Measurements from ENCODE around the gene OR10D3. TPM values are rescaled to one million over a fixed set of nuclear protein-coding genes. Genes with fewer than 3 reads are reported as not detected.

The OR10D3 gene
- total and polyA plus RNA-seq, 9 donors = under 0.01 to 0.05 TPM; not detected in 7

DNA sequence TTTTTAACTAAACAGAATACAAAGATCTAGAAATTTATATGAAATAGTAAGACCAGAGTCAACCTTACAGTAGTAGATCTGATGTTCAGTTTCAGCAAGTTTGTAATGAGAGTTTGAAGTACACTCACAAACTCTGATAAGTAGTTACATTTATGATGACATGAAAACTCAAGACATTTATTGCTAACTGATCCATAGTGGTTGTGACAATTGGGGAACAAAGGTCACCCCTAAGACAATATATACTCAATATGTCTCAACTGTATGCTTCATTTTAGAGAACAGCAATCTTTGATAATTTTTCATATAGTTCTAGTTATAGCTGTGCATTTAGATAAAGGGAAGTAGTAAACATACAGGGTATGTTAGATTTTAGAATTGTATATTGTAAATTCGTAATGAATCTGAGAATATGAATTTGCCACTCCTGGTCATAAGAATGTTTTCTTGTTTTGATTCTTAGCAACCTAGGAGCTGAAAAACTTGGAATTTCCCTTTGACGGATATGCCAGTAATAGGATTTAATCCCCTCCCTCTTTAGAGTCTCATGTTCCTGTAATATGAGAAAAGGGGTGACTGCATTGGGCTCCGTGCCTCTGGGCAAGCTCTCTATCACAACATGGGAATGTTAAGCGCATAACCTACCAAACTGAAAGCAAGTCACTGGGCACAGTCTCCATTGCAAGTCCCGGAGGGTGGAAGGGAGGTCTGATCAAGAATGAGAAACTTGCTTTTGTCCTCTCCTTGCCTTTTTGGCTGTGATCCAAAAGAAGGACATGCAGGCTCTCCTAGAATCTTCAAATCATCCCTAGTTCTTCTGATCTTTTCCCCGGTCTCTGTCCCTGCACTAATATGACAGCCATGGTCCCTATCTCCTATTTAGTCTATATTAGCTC is 11.4 kb downstream of the OR10D3 start:
- Histone ChIP-seq H3K4me1 (ENCODE audit: control insufficient read depth, insufficient read depth, low read length) (peaks cover 12% of the 10 kb centered on the region), H3K36me3 (ENCODE audit: control insufficient read depth, insufficient read depth, low read length) (no peaks in the 10 kb centered on the region), H3K9me3 (replicated peaks; ENCODE audit: control insufficient read depth, low read depth, low read length) (peaks cover 2% of the 10 kb centered on the region), H3K27ac (ENCODE audit: low read length) (peak overlapping the region; percentile 91), H3K4me3 (ENCODE audit: low read length) (peak overlapping the region; percentile 22), H3K27me3 (ENCODE audit: control insufficient read depth, insufficient read depth, low read length) (no peaks in the 10 kb centered on the region)
- WGBS (ENCODE audit: insufficient coverage) = no CpG with 5 or more reads among the region's 6 CpGs
- DNase-seq = peak; percentile 78

DNA sequence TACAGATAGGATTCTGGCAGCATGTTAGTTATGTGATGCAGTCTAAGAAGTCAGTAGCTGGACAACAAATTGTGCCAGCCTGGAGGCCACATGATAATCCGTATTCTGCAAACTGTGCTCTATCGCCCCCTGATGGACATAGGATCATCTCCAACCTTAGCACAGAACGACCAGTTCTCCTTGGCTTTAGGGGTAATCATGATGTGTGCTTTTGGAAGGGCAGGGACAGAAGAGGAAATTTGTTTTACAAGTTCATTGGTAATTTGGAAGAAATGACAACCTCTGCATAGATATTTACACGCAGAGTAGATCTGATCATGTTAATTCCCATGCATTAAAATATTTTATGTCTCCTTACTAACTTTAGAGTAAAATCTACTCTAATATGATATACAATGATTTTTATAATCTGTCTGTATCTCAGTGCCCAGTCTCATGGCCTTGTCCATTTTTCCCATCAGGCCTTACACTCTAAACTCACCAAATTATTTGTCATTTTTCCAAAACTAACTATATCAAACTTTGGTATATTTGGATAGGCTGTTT is 12.1 kb downstream of the OR10D3 start:
- Histone ChIP-seq H3K9me3 (replicated peaks; ENCODE audit: control insufficient read depth, low read depth, low read length) (peaks cover 2% of the 10 kb centered on the region), H3K27ac (ENCODE audit: low read length) (peak overlapping the region; percentile 91), H3K4me1 (ENCODE audit: control insufficient read depth, insufficient read depth, low read length) (peaks cover 12% of the 10 kb centered on the region), H3K27me3 (ENCODE audit: control insufficient read depth, insufficient read depth, low read length) (no peaks in the 10 kb centered on the region), H3K4me3 (ENCODE audit: low read length) (peak overlapping the region; percentile 22), H3K36me3 (ENCODE audit: control insufficient read depth, insufficient read depth, low read length) (no peaks in the 10 kb centered on the region)
- no CpG with 5 or more reads among the region's 4 CpGs for WGBS (ENCODE audit: insufficient coverage)
- DNase-seq = peak; percentile 72

DNA sequence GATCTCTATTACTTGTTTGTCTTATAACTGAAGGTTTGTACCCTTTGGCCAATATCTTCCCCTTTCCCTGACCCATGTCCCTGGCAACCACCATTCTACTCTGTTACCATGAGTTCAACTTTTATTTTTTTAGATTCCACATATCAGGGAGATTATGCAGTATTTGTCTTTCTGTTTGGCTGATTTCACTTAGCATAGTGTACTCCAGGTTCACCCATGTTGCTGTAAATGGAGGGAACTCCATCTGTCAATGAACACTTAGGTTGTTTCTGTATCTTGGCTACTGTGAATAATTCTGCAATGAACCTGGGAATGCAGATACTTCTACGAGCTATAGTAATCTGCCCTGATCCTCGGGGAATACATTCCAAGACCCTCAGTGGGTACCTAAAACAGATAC is 14.9 kb downstream of the OR10D3 start:
- Histone ChIP-seq H3K4me1 (ENCODE audit: control insufficient read depth, insufficient read depth, low read length) (peaks cover 6% of the 10 kb centered on the region), H3K36me3 (ENCODE audit: control insufficient read depth, insufficient read depth, low read length) (no peaks in the 10 kb centered on the region), H3K9me3 (replicated peaks; ENCODE audit: control insufficient read depth, low read depth, low read length) (peaks cover 2% of the 10 kb centered on the region), H3K27me3 (ENCODE audit: control insufficient read depth, insufficient read depth, low read length) (no peaks in the 10 kb centered on the region), H3K4me3 (ENCODE audit: low read length) (no peak overlapping the region), H3K27ac (ENCODE audit: low read length) (no peak overlapping the region)
- 92% methylated on average over 2 of the region's 2 CpGs for WGBS (ENCODE audit: insufficient coverage)
- no peak for DNase-seq

DNA sequence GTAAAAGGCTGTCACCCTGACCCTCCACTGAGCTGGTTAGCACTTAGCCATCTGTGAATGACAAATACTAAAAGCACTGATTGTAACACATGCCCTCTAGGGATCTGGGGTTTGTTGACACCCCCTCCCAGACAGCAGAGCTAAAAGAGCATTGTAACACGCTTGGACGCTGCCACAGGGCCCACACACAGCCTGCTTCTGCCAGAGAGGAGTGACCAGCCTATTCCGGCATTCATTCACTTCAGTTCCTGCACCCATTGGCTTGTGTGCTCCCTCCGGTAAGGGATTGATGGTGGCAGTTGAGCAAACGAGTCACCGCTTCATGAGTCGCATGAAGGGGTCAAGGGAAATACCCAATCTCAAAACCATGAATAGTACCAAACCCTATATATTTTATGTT is 15.8 kb downstream of the OR10D3 start:
- no peaks in the 10 kb centered on the region for H3K36me3 ChIP-seq (ENCODE audit: control insufficient read depth, insufficient read depth, low read length)
- peaks cover 4% of the 10 kb centered on the region for H3K4me1 ChIP-seq (ENCODE audit: control insufficient read depth, insufficient read depth, low read length)
- H3K4me3 ChIP-seq (ENCODE audit: low read length) = no peak overlapping the region
- H3K9me3 ChIP-seq (replicated peaks; ENCODE audit: control insufficient read depth, low read depth, low read length) = peaks cover 2% of the 10 kb centered on the region
- no peaks in the 10 kb centered on the region for H3K27me3 ChIP-seq (ENCODE audit: control insufficient read depth, insufficient read depth, low read length)
- 100% methylated on average over 1 of the region's 7 CpGs for WGBS (ENCODE audit: insufficient coverage)
- no peak for DNase-seq
- no peak overlapping the region for H3K27ac ChIP-seq (ENCODE audit: low read length)

DNA sequence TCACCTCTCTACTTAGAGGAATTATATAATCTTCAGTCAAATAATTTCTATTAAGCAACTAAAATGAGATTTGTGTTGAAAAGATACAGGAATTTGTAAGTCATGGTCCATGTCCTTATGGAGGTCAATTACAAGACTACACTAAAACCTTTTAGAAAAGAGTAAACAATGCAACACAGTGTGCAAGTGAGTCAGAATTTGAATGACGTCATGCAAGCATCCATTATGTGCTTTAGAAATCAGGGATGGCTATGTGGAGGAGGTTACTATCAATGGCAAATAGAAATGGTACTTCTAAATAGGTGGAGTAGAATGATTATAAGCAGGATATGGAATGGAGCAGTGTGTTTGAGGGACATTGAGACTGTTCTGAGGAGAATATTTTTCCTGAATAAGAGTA is 16.6 kb downstream of the OR10D3 start:
- H3K27ac ChIP-seq (ENCODE audit: low read length) = no peak overlapping the region
- 22% methylated on average over 1 of the region's 1 CpG for WGBS (ENCODE audit: insufficient coverage)

DNA sequence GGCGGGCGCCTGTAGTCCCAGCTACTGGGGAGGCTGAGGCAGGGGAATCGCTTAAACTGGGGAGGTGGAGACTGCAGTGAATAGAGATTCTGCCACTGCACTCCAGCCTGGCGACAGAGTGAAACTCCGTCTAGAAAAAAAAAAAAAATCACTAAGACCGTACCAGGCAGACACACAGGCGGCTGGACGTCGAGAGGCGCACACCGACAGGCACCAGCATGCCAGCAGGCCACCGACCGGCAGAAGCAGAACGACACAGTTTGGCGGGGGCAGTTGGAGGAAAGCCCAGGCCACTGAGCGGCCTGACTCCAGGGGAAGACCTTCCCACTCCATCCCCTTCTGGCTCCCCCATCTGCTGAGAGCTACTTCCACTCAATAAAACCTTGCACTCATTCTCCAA is 17.5 kb downstream of the OR10D3 start:
- Histone ChIP-seq H3K27ac (ENCODE audit: low read length) (no peak overlapping the region), H3K36me3 (ENCODE audit: control insufficient read depth, insufficient read depth, low read length) (no peaks in the 10 kb centered on the region), H3K4me3 (ENCODE audit: low read length) (no peak overlapping the region), H3K9me3 (replicated peaks; ENCODE audit: control insufficient read depth, low read depth, low read length) (peaks cover 2% of the 10 kb centered on the region), H3K27me3 (ENCODE audit: control insufficient read depth, insufficient read depth, low read length) (no peaks in the 10 kb centered on the region), H3K4me1 (ENCODE audit: control insufficient read depth, insufficient read depth, low read length) (no peaks in the 10 kb centered on the region)
- WGBS (ENCODE audit: insufficient coverage) = 96% methylated on average over 12 of the region's 16 CpGs
- no peak for DNase-seq

More for the DNA sequence above, 16.6 kb downstream of the OR10D3 start:
- Histone ChIP-seq H3K4me1 (ENCODE audit: control insufficient read depth, insufficient read depth, low read length) (peaks cover 2% of the 10 kb centered on the region), H3K4me3 (ENCODE audit: low read length) (no peak overlapping the region), H3K36me3 (ENCODE audit: control insufficient read depth, insufficient read depth, low read length) (no peaks in the 10 kb centered on the region), H3K27me3 (ENCODE audit: control insufficient read depth, insufficient read depth, low read length) (no peaks in the 10 kb centered on the region), H3K9me3 (replicated peaks; ENCODE audit: control insufficient read depth, low read depth, low read length) (peaks cover 2% of the 10 kb centered on the region)
- DNase-seq = no peak

DNA sequence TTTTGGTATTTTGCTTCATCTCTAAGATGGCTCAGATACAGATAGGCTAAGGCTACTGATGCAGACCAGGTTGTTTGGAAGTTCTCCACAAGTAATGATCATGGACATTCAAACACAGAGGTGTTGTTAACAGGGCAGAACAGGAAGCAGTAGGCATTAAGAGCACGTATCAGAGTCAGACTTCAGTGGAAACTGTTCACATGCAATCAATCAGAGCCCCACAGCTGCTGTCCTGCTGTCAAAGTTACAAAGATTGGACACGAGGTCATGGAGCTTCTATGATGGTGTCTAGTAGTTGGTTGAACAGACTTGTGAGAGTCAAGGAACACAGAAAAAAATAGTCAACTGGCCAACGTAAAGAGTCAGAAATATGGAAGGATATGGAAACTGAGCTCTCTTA is 19.8 kb downstream of the OR10D3 start:
- H3K4me3 ChIP-seq (ENCODE audit: low read length) = no peak overlapping the region
- H3K27me3 ChIP-seq (ENCODE audit: control insufficient read depth, insufficient read depth, low read length) = no peaks in the 10 kb centered on the region
- H3K9me3 ChIP-seq (replicated peaks; ENCODE audit: control insufficient read depth, low read depth, low read length) = peaks cover 2% of the 10 kb centered on the region
- WGBS (ENCODE audit: insufficient coverage) = 18% methylated on average over 1 of the region's 3 CpGs
- no peaks in the 10 kb centered on the region for H3K4me1 ChIP-seq (ENCODE audit: control insufficient read depth, insufficient read depth, low read length)
- DNase-seq = peak; percentile 25
- no peaks in the 10 kb centered on the region for H3K36me3 ChIP-seq (ENCODE audit: control insufficient read depth, insufficient read depth, low read length)
- H3K27ac ChIP-seq (ENCODE audit: low read length) = no peak overlapping the region

DNA sequence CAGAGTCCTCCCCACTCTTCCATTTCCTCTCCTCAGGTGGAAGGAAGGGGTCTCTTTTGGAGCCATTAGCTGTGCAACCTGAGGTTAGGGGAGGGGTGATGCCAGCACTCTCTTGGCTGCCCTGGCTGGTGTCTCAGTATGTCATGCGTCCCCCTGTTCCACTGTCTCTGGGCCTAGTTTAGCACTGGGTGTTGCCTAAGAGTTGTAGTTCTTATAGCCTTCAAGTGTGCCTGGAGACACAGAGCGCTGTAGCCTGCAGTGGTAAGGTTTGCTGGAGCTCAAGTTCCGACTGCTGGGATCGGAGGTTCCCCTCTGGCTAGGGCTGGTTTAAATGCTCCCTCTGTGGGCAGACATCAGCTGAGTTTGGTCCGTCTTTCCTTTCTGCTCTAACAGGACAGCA is 20.9 kb downstream of the OR10D3 start:
- Histone ChIP-seq H3K36me3 (ENCODE audit: control insufficient read depth, insufficient read depth, low read length) (no peaks in the 10 kb centered on the region), H3K27me3 (ENCODE audit: control insufficient read depth, insufficient read depth, low read length) (no peaks in the 10 kb centered on the region), H3K4me3 (ENCODE audit: low read length) (no peak overlapping the region), H3K4me1 (ENCODE audit: control insufficient read depth, insufficient read depth, low read length) (no peaks in the 10 kb centered on the region), H3K9me3 (replicated peaks; ENCODE audit: control insufficient read depth, low read depth, low read length) (no peaks in the 10 kb centered on the region), H3K27ac (ENCODE audit: low read length) (no peak overlapping the region)
- WGBS (ENCODE audit: insufficient coverage) = 82% methylated on average over 4 of the region's 5 CpGs
- DNase-seq = no peak

DNA sequence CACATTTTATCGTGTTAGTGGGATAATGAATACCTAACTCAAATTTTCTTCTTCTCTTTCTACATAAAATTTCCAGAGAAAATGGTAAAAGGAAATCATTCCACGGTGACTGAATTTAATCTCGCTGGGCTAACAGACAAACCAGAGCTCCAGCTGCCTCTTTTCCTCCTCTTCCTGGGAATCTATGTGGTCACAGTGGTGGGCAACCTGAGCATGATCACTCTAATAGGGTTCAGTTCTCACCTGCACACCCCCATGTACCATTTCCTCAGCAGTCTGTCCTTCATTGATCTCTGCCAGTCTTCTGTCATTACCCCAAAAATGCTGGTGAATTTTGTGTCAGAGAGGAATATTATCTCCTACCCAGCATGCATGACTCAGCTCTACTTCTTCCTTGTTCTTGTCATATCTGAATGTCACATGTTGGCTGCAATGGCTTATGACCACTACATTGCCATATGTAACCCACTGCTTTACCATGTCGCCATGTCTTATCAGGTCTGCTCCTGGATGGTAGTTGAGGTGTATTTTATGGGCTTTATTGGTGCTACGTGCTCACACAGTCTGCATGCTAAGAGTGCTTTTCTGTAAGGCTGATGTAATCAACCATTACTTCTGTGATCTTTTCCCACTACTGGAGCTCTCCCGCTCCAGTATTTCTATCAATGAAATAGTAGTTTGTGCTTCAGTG is 24.1 kb downstream of the OR10D3 start:
- 88% methylated on average over 2 of the region's 6 CpGs for WGBS (ENCODE audit: insufficient coverage)
- H3K36me3 ChIP-seq (ENCODE audit: control insufficient read depth, insufficient read depth, low read length) = no peaks in the 10 kb centered on the region
- H3K9me3 ChIP-seq (replicated peaks; ENCODE audit: control insufficient read depth, low read depth, low read length) = no peaks in the 10 kb centered on the region
- H3K27me3 ChIP-seq (ENCODE audit: control insufficient read depth, insufficient read depth, low read length) = no peaks in the 10 kb centered on the region
- no peak for DNase-seq
- no peaks in the 10 kb centered on the region for H3K4me1 ChIP-seq (ENCODE audit: control insufficient read depth, insufficient read depth, low read length)
- no peak overlapping the region for H3K27ac ChIP-seq (ENCODE audit: low read length)
- H3K4me3 ChIP-seq (ENCODE audit: low read length) = no peak overlapping the region

DNA sequence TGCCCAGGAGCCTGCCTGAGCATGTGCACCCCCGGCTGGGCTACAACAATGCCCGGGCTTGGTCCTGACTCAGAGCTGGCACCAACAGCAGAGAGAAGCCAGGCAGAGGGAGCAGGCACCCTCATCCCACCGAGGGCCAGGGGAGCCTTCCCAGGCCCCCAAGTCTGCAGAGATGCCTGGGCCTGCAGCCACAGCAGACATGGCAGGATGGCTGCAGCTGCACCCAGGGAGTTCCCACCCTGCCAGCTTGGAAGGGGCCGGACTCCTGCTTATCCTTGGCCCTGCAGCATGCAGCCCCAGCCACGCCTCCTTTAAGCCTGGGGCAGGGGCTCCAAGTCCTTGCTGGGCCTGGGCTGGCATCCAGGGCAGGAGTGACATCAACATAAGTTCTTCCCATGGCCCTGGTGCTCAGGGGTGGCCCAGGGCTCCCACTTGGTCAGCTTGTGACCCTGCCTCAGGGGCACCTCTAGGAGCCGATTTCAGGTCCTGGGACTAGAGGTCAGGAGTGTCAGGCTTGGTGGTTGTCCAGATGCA is 26.7 kb downstream of the OR10D3 start:
- Histone ChIP-seq H3K27me3 (ENCODE audit: control insufficient read depth, insufficient read depth, low read length) (no peaks in the 10 kb centered on the region), H3K9me3 (replicated peaks; ENCODE audit: control insufficient read depth, low read depth, low read length) (no peaks in the 10 kb centered on the region), H3K4me1 (ENCODE audit: control insufficient read depth, insufficient read depth, low read length) (no peaks in the 10 kb centered on the region), H3K4me3 (ENCODE audit: low read length) (no peak overlapping the region), H3K36me3 (ENCODE audit: control insufficient read depth, insufficient read depth, low read length) (no peaks in the 10 kb centered on the region), H3K27ac (ENCODE audit: low read length) (no peak overlapping the region)
- no peak for DNase-seq
- 88% methylated on average over 6 of the region's 6 CpGs for WGBS (ENCODE audit: insufficient coverage)

Data from muscle of leg (tissue), 11 donors.